Measurements from ENCODE around the gene SUPT3H.

SUPT3H gene

GRCh38 chr6:45394586-45395095 lies 16.9 kb upstream of the SUPT3H start:
- in situ Hi-C loops (cut with MboI; ENCODE audit: low sequenced_read_pairs) = no loop called here

DNA sequence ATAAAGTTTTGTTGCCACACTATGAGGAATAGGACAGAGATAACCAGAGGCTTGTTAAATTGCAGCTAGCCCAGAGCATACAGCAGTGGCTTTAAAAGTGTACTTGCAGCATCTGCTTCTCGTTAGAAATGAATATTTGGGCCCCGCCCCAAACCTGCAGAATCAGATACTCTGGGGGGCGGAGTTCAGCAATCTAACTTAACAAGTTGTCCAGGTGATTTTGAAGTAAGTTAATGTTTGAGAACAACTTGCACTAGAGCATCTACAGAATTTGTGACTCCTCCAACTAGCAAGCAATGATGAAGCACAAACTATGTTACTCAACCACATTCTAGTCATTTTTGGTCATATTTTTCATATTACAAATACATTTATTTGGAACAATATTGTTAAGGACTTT lies 10.6 kb upstream of the SUPT3H start:
- in situ Hi-C loops (cut with MboI; ENCODE audit: low sequenced_read_pairs) = no loop called here

DNA sequence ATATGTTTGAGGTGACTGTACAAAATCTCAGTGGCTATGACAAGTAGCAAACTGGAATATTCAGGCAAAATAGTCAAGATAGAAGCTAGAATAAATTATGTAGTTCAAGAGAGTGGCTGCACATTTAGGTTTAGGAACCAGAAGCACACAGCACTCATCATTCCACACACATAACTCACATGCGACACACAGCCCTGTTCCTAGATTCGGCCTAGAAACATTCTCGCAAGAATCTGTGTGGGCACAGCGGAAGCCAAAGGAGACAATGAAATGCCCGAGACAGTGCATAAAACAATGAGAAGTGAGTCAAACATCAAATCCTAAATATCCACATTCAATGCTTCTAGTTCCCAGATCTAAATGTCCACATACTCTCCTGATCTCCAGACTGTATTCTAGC lies 9.5 kb upstream of the SUPT3H start:
- in situ Hi-C loops (cut with MboI; ENCODE audit: low sequenced_read_pairs) = no loop called here

- in situ Hi-C loops (cut with MboI; ENCODE audit: low sequenced_read_pairs) = no loop called here
These were observed 8.8 kb upstream of the SUPT3H start for GRCh38 chr6:45386501-45386900.

DNA sequence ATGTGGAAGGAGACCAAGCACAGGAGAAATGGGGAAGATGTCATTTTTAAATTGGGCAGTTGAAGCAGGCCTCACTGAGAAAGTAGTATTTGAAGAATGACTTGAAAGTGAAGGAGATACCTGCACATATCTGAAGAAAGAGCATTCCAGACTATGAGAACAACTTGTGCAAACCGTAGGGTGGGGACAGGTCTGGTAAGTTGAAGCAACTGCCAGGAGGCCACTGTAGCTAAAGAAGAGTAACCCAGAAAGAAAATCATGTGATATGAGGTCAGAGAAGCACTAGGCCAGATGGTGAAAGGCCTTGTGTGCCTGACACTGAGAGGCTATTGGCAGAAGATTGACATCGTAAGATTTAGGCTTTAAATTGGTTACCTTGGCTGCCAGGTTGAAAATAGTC lies 4.7 kb upstream of the SUPT3H start:
- in situ Hi-C loops (cut with MboI; ENCODE audit: low sequenced_read_pairs) = no loop called here

DNA sequence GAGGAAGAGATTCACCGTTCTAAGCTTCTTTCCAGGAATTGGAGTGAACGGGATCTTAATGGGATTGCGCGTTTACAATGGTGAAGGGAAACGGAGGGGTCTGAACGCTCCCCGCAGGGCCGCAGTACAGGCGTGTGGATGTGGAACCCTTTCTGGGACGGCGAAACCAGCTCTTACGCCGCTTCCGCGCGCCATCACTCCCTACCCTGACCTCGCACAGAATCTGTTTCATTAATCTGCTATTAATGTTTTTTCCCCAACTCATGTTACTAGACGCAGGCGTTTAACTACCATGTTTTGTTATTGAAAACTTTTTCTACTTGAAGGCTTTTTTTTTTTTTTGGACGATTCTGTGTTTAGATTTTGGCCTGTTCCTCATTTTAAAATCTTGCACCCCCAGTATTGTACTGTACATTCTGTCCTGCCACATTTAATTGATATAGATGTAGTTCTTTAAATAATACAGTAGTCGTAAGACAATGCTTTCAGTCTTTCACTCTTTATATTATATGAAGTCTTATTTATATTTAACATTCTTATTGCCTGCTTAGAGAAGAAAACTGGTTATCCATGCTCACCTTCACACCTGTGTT lies 696 bp upstream of the SUPT3H start:
- in situ Hi-C loops (cut with MboI; ENCODE audit: low sequenced_read_pairs) = no loop called here

- in situ Hi-C loops (cut with MboI; ENCODE audit: low sequenced_read_pairs) = no loop called here
These were observed 636 bp downstream of the SUPT3H start for GRCh38 chr6:45377043-45377553.

DNA sequence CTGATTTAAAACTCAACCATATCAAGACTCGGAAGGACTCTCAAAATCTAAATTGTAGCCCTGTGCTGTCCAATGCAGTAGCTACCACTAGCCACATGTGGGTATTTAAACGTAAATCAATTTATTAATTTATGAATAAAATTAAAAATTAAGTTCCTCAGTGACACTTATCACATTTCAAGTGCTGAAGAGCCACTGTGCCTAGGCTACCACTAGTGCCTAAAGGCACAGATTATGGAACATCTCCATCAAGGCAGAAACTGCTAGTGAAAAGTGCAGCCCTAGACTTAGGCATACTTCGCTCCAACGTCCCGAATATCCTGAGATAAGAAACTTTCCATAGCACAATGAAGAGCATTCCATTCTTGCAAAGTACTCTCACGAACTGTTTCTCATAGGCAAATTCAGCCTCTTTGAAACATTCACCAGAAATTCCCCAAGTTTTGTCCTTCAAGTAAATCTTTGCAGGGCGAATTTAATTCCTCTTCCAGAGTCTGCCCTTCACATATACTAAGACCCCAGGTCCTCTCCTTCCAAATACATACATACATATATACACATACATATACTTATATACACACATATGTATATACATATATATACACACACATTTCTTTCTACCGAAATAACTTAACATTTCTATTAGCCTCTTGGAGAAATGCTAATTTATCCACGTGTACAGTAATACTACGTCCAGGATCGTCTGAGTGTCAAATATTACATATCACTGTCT lies 1.3 kb downstream of the SUPT3H start:
- in situ Hi-C loops (cut with MboI; ENCODE audit: low sequenced_read_pairs) = no loop called here

GRCh38 chr6:45375449-45375848 lies 2.3 kb downstream of the SUPT3H start:
- in situ Hi-C loops (cut with MboI; ENCODE audit: low sequenced_read_pairs) = no loop called here

- in situ Hi-C loops (cut with MboI; ENCODE audit: low sequenced_read_pairs) = no loop called here
These were observed 5.7 kb downstream of the SUPT3H start for GRCh38 chr6:45371924-45372573.

DNA sequence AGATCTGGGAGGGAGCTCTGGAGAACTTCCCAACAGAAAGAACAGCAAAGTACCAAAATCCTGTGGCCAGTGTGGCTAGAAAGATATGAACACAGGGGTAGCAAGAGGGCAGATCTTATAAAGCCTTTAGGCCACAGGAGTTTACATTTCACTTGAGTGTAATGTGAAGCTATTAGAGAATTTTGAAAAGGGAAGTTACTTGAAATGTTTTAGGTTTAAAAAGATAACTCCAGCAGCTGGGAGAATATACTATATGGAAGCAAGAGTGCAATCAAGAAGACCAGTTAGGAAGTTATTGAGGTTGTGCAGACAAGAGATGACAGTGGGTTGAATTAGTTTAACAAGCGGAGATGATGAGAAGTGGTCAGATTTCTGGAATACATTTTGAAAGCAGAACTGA lies 7.9 kb downstream of the SUPT3H start:
- in situ Hi-C loops (cut with MboI; ENCODE audit: low sequenced_read_pairs) = no loop called here

DNA sequence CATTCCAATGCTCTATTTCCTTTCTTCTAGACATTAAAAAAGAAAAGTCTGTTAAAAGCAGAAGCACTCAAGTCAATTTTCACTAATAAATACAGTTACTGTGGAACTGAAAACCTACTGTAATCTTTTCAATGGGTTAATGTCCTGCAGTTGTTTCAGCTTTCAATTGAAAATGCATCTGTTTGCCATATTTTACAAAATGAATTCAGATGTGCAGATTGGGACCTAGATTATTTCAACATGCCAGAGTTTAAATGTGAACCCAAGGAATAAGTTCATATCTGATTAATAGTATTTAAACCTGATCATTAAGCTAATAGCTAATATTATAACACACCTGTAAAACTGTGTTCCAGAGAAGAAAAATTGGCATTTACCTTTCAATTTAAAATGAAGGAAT lies 9.7 kb downstream of the SUPT3H start:
- in situ Hi-C loops (cut with MboI; ENCODE audit: low sequenced_read_pairs) = no loop called here

DNA sequence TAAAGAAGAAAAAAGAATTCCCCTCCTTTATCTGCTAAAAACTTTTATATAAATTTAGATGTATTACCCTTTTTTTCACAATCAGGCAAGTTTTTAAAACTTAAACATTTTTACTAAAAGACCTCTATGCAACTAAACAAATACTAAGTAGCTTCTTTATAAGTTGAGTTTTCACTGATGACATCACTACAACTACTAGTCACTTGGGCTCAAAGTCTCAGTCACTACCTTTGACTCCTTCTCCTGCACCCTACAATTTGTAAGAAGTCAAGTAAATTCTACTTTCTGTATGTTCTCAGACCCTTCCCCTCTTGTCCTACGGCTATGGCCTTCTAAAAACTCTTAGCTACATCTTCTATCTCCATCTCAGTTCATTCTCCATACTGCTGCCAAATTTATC lies 11.2 kb downstream of the SUPT3H start:
- in situ Hi-C loops (cut with MboI; ENCODE audit: low sequenced_read_pairs) = no loop called here

DNA sequence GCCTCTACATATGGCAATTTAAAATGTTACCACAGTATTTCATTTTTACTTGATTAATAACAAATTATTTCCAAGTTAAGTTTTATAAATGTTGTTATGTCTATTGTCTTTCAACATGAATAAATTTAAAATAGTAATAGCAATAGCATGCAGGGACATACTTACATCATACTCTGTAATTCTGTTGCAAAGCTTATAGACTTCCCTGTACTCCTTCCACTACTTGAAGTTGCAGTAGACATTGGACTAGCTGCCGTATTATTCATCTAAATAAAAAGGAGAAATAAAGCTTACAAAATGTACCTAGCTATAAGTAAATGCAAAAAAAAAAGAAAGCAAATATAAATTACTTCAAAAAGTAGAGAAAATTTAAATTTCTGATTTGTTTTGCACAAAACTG lies 12.7 kb downstream of the SUPT3H start:
- in situ Hi-C loops (cut with MboI; ENCODE audit: low sequenced_read_pairs) = no loop called here

GRCh38 chr6:45364466-45364865 lies 13.3 kb downstream of the SUPT3H start:
- in situ Hi-C loops (cut with MboI; ENCODE audit: low sequenced_read_pairs) = no loop called here

GRCh38 chr6:45353654-45354053 lies 24.1 kb downstream of the SUPT3H start:
- in situ Hi-C loops (cut with MboI; ENCODE audit: low sequenced_read_pairs) = no loop called here

GRCh38 chr6:45351667-45352066 lies 26.1 kb downstream of the SUPT3H start:
- in situ Hi-C loops (cut with MboI; ENCODE audit: low sequenced_read_pairs) = no loop called here

DNA sequence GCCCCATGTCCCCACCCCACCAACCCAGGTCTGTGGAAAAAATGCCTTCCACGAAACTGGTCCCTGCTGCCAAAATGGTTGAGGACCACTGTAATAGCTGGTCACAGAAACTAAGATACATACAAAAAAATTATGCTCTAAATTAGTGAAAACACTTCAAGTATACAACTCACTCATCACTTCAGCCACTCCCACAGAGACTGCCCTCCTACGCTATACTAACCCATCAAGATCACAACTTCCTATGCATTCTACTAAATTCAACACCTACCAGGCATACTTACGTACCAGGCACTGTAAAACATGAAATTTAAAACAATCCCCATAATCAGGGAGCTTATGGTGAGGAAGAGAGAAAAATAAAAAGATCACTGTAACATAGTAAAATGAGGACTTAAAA lies 26.7 kb downstream of the SUPT3H start:
- in situ Hi-C loops (cut with MboI; ENCODE audit: low sequenced_read_pairs) = no loop called here

- in situ Hi-C loops (cut with MboI; ENCODE audit: low sequenced_read_pairs) = no loop called here
These were observed 27.5 kb downstream of the SUPT3H start for GRCh38 chr6:45350186-45350710.

- in situ Hi-C loops (cut with MboI; ENCODE audit: low sequenced_read_pairs) = no loop called here
These were observed 32.8 kb downstream of the SUPT3H start for GRCh38 chr6:45344900-45345299.

DNA sequence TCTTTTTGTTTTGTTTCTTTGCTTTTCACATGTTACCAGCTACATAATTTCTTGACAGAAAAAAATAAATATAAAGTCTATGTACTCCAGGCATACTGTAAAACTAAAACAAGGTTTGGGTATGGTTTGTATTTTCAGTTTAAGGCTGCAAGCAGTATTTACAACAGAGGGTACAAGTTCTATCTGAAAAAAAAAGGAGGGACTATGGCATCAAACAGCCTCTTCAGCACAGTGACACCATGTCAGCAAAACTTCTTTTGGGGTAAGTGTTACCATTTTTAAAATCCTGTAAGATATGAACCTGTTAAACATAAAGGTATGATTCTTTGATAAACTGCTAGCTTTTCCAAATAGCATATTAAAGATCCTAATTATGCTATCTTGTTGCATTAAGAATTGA lies 49.2 kb downstream of the SUPT3H start:
- in situ Hi-C loops (cut with MboI; ENCODE audit: low sequenced_read_pairs) = no loop called here

All from HL-60/S4 treated with retinoic acid at 250 ng/mL for 4 days and 3 days (cell line).